ENCODE results near the gene SLC16A12.

Gene SLC16A12

GRCh38 chr10:89535171-89536012, at the start of gene SLC16A12:
TSS of gene SLC16A12 (minus strand) at chr10:89535594. CDS start at chr10:89462578, 73,016 bp downstream.
- no peak for DNase-seq

DNA sequence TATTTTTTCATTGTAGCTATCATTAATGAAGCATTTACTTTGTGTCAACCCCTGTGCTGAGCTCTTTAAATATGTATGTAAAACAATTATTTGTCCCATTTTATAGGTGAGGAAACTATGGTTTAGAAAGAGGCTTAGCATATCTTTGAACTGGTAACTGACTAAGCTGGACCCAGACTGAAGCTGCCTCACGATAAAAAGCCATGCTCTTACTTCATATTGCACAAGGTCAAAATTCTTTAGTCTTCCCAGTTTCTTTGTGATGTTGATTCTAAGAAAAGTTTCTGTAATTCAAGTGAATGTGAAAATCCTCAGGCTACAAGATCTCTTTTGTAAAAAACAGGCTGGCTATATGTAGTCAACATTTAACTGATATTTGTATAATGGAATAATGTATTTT, 46.6 kb upstream of the SLC16A12 start:
- DNase-seq, result no peak

DNA sequence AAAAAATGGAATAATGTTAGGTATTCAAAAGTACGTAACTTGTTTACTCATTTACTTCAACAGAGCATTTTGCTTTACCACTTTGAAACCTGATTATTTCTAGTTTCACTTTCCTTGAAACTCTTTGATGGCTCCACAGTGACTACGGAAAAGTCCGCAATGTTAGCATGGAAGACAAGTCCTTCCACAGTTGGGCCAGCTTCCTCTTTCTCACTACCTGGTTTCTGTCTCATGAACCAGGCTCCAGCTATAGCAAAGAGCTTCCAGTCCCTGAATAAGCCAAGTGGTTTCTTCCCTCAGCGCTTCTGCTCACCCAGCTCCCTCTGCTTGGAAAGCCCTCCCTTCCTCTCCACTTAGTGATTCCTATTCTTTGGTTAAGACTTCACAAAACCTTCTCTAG, 44.8 kb upstream of the SLC16A12 start:
- no peak for DNase-seq

DNA sequence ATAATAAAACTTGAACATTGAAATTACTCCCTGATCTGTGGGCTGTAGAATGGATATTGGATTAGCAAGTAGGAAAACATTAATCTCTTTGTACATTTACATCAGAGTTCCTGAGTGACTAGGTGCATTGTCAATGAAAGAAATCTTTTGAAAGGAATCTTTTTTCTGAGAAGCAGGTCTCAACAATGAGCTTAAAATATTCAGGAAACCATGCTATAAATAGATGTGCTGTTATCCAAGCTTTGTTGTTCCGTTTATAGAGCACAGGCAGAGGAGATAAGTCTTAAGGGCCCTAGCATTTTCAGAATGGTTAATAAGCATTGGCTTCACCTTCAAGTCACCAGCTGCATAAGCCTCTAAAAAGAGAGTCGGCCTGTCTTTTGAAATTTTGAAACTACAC, 41.3 kb upstream of the SLC16A12 start:
- no peak for DNase-seq

- no peak for DNase-seq
Measured at GRCh38 chr10:89576022-89576421, 40.6 kb upstream of the SLC16A12 start.

DNA sequence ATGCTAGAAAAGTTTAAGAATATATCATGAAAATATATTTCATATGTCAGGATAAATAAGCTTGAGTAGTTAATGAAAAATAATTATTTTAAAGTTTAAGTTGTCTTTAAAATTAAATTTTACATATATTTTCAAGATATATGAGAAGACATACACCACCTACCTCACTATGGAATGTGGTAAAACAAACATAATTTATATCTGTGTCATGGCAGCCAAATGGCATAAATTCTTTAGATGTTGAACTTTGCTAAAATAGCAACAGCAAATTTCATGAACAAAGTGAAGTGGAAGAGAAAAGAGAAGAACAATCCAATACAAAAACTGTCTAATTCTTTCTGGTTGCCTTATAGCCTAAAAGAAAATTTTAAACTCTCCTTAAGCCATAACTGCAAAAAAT, 39.6 kb upstream of the SLC16A12 start:
- no peak for DNase-seq

DNA sequence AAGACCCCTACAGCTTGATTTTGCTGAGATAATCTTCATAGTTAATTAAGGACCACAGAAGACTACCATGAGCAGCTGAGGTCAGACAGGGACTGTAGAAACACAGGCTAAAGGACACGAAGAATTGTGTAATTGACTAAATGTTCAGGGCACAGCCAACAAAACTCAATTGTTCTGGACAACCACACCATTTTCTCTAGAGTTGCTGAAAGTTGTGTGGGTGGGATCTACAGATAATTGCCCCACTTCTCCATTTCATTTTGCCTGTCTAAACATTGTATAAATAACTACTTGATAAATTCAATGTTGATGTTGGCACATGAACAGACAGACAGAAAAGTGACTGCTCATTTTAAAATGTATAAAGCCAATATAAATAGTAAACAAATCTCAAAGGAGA, 39.0 kb upstream of the SLC16A12 start:
- DNase-seq, result no peak

DNA sequence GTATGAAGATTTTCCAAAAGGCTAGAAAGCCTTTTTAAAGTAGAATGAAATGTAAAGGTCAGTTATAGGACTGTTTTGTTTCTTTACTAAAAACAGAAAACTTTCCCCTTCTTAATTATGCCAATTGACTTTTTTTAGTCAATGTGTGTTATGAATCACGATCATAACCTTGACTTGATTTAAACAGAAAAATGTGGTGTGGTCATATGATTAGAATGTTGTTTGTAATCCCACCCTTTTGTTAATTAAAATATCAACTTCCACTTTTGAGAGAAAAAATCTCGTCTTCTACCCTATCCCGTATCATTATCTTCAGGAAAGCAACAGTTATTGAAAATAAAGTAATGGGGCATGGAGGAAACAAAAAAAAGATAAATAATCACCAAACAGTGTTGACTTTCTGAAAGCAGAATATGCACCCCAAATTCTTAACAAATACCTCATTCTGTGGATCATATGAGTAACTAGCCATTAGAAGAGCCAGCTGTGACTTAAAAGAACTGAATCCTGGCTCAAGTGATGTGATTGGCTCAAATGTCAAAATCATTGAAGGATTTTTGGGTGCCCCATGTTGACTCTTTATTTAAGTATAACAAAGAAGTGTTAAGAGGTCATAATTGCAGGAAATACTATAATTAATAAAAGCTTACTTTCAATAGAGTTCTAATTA, 32.3 kb upstream of the SLC16A12 start:
- DNase-seq, result no peak

DNA sequence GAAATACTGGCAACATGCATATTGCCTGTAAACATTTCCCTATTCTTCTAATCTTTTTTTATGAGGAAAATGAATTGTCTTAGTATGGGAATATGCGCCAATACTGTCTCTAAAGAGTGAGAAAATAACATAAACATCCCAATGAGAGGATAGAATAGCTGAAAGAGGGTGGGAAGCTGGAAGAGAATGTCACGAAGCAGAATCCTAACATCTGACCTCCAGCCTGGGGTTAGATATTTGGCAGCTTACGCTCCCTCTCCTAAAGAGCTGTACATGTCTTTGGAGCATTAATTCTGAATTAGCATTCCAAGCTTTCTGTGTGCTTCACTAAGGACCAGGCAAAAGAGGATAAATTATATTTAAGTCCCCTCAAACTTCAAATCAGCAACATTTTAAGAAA, 31.6 kb upstream of the SLC16A12 start:
- no peak for DNase-seq

- DNase-seq, result no peak
Measured at GRCh38 chr10:89566095-89566950, 30.9 kb upstream of the SLC16A12 start.

- DNase-seq, result no peak
Measured at GRCh38 chr10:89565180-89565579, 29.8 kb upstream of the SLC16A12 start.

GRCh38 chr10:89563861-89564478, 28.6 kb upstream of the SLC16A12 start:
- DNase-seq, result no peak

DNA sequence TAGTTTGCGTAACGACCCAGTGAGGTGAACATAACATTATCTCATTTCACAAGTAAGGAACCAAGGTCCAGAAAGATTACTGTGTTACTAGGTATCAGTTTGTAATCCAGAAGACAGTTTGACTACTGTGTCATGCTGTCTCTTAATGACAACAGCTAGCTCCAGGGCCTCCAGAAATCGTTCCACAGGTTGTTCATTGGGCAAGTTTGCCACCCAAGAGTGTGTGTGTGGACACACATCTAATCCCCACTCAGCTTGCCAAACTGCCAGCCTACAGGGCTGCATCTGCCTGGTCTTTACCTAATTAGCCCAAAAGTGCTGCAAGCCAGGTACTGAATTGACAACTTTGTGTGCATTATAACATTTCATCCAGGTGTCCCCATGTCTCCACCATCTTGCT, 27.9 kb upstream of the SLC16A12 start:
- no peak for DNase-seq

DNA sequence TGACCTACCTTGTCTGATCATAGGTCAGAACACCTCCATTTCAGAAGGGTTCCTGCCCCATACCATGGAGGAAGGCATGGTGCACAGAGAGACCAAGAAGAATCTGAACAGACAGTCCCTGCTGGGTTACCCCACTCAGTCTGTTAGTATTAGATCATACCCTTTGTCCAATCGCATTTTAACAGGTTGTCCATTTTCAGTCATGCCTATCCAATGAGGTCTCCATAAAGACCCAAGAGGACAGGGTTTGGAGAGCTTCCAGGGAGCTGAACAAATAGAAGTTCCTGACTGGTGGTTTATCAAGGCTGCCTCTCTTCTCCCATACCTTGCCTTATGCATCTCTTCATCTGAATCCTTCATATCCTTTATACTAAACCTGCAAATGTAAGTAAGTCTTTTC, 21.2 kb upstream of the SLC16A12 start:
- DNase-seq, result peak; percentile 32

DNA sequence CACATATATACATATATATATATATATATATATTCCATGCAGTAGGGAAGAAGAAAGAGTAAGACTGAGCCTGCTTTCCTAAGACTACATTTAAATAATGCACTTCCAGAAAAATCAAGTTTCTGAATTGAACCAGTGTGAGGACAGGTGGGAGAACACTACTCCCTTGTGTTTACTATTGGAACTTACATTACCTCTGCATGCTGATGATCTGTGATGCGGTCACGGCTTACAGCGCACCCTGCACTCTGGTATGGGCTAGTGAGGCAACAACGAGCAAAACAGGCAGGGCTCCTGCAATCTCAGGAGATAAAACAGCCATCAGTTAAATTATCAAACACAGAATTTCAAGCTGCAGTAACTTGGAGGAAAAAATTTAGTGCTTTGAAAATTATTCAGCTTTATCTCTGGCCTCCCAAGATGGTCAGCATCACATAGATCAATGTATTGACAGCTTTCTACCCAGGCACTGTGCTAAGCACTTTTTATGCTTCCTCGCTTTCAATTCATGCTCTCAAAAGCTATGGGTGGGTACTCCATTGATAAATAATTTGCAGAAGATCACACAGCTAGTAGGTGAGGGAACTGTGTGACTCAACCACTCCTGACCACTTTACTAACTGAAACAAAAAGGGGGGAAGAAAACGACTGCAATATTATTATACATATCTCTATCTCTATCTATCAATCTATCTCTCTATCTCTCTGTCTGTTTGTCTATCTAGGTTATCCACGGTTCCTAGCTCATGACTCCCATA, 20.5 kb upstream of the SLC16A12 start:
- peak; percentile 33 for DNase-seq

GRCh38 chr10:89554433-89554832, 19.0 kb upstream of the SLC16A12 start:
- no peak for DNase-seq

GRCh38 chr10:89553064-89553734, 17.8 kb upstream of the SLC16A12 start:
- peak; percentile 88 for DNase-seq

- DNase-seq, result no peak
Measured at GRCh38 chr10:89552213-89552612, 16.8 kb upstream of the SLC16A12 start.

DNA sequence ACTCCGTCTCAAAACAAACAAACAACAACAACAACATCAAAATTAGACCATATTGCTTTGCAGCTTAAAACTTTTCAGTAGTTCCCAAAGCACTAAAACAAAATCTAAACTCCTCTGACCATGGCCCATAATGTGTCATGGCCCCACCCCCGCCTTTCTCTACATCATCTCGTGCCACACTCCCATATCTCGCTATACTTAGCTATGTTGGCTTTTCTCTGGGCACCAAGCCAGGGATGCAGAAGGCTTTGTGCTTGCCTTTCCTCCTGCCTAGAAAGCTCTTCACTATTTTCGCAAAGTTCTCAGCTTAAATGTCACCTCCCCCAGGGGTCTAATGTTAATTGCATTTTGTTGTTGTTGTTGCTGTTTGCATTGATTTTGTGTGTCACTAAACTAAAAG, 15.1 kb upstream of the SLC16A12 start:
- peak; percentile 59 for DNase-seq

DNA sequence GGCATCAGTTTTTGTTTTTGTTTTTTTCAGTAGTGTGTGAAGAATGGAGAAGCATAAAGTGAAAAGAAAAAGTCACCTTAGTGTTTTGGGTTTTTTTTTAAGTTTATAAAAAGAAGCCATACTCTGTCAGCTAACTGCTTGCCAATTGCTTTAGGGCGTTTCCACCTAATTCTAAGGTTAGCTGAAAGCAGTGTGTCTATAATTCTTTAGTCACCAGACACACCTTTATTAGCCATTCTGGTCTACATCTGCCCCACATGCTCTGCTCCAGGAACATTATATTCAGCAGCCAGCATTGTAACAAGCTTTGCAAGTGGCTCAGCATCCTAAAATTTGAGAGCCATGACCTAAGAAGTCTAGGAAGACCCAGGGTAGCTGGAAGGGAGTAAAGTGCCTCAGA, 14.1 kb upstream of the SLC16A12 start:
- DNase-seq, result no peak

- no peak for DNase-seq
Measured at GRCh38 chr10:89548673-89549072, 13.3 kb upstream of the SLC16A12 start.
